ENCODE data around the gene ACSL5.
"Not testable (repeated sequence)": the region's sequence is repeated elsewhere in the genome, so short reads cannot be mapped to it uniquely, and the experiment has no call there.

ACSL5 gene

DNA sequence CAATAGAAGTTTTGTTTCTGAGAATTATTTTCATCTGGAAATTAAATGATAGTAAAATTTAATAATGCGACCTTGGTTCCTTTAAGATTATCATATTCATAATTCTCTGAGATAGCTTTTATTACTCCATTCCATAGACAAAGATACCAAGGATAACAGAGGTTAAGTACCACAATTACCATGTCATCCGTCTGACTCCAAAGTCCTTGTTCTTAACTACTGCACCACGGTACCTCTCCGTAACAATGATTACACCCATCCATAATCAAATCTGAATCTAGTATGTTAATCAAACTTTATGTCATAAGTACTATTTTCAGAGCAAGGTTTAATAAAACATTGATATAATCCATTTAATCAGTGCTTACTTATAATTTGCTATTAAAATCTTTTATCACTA is 64.4 kb downstream of the ACSL5 start:
- H3K9me3 Mint-ChIP-seq, result no peaks in the 10 kb centered on the region
- H3K36me3 Mint-ChIP-seq (ENCODE audit: low read depth), result peaks cover 42% of the 10 kb centered on the region
- H3K4me3 Mint-ChIP-seq, result no peak overlapping the region

GRCh38 chr10:112441520-112441919 is 67.6 kb downstream of the ACSL5 start:
- no peaks in the 10 kb centered on the region for H3K9me3 Mint-ChIP-seq
- H3K27me3 Mint-ChIP-seq (ENCODE audit: low read depth), result no peaks in the 10 kb centered on the region
- peaks cover 39% of the 10 kb centered on the region for H3K36me3 Mint-ChIP-seq (ENCODE audit: low read depth)
- H3K27ac Mint-ChIP-seq, result peak overlapping the region; percentile 72
- peaks cover 24% of the 10 kb centered on the region for H3K4me1 Mint-ChIP-seq (ENCODE audit: low read depth)
- H3K4me3 Mint-ChIP-seq, result no peak overlapping the region

More for the DNA sequence above, 64.4 kb downstream of the ACSL5 start:
- Mint-ChIP-seq H3K27ac (no peak overlapping the region), H3K4me1 (ENCODE audit: low read depth) (peaks cover 9% of the 10 kb centered on the region), H3K27me3 (ENCODE audit: low read depth) (no peaks in the 10 kb centered on the region)

DNA sequence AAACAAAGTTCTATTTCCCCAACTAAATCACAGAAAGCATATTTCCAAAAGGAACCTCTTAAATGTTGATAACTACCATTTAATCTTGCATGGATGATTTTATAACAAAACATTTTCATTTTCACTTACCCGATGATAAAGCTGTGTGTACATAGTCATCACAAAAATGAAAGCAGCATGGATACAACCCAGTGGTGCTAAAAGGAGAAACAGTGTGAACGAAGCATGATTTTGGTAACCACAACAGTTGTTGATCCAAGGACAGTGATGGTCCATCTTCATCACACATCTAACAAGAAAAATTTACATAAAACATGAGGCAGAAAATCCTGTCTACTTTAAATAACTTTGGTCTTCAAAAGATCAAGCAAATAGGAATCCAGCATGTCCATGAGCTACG is 68.1 kb downstream of the ACSL5 start:
- H3K27me3 Mint-ChIP-seq (ENCODE audit: low read depth), result no peaks in the 10 kb centered on the region
- H3K27ac Mint-ChIP-seq, result peak overlapping the region; percentile 72
- H3K9me3 Mint-ChIP-seq, result no peaks in the 10 kb centered on the region
- peak overlapping the region; percentile 10 for H3K4me3 Mint-ChIP-seq
- H3K36me3 Mint-ChIP-seq (ENCODE audit: low read depth), result peaks cover 39% of the 10 kb centered on the region
- H3K4me1 Mint-ChIP-seq (ENCODE audit: low read depth), result peaks cover 24% of the 10 kb centered on the region

- H3K27ac Mint-ChIP-seq, result peak overlapping the region; percentile 91
- H3K27me3 Mint-ChIP-seq (ENCODE audit: low read depth), result no peaks in the 10 kb centered on the region
- peak overlapping the region; percentile 96 for H3K4me3 Mint-ChIP-seq
- peaks cover 29% of the 10 kb centered on the region for H3K36me3 Mint-ChIP-seq (ENCODE audit: low read depth)
- no peaks in the 10 kb centered on the region for H3K9me3 Mint-ChIP-seq
- H3K4me1 Mint-ChIP-seq (ENCODE audit: low read depth), result peaks cover 38% of the 10 kb centered on the region
These were observed 72.3 kb downstream of the ACSL5 start for GRCh38 chr10:112446055-112446854.

DNA sequence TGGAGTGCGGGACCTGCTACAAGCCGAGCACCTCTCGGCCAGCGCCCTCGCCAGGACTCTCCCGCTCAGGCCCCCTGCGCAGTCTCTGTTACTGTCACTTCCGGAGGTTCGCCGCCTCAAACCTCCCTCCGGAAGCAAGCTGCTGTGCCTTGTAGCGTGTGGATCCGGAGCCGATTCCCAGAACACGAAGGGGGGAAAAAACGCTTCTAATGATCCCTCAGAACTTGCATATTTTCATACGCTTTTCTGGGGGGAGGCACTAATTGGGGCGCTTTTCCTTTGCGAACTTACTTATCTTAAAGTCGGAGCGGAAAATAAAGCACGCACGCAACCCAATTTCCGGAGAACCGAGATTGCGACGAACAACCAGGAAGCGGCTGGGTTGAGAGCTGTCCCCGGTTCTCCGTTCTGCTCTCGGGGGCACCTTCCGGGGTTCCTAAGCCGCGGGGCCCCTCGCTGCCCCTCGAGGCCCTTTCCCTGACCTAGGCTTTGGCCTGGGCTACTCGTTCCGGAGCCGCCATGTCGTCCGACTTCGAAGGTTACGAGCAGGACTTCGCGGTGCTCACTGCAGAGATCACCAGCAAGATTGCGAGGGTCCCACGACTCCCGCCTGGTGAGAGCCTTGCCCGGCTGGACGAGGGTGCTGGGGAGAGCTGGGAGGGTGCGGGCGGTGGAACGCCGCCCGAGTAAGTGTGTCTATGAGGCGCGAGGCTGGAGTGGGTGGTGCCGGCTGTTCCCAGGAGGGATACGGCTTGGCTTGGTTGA is 73.1 kb downstream of the ACSL5 start, which contains the start of the genes VTI1A and ZDHHC6:
TSS of gene VTI1A (plus strand) at position 361 of the 765 bp plus-strand sequence. CDS start at position 520, 159 bp downstream.
TSS of gene ZDHHC6 (minus strand) at position 60 of the 765 bp plus-strand sequence. CDS start 1,478 bp downstream, outside the sequence.
- Mint-ChIP-seq H3K4me3 (peak within 1 kb of the TSS; percentile 96), H3K36me3 (ENCODE audit: low read depth) (peaks cover 24% of the 10 kb centered on the region), H3K4me1 (ENCODE audit: low read depth) (peaks cover 36% of the 10 kb centered on the region), H3K9me3 (no peaks in the 10 kb centered on the region), H3K27ac (peak within 1 kb of the TSS; percentile 91), H3K27me3 (ENCODE audit: low read depth) (no peaks in the 10 kb centered on the region)

DNA sequence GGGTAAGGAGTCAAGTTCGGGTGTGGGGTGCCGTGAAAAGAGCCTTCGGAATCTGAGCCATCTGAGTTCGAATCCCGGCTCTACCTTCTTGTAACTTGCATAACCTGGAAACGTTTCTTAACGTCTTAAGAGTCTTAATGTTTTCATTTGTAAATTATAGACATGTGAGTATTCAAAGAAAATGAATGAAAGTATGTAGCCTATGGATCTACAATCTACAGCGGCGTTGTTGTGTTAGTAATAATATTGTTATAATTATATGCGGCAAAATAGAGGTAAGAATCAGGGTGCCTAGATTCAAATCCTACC is 73.7 kb downstream of the ACSL5 start:
- peaks cover 33% of the 10 kb centered on the region for H3K4me1 Mint-ChIP-seq (ENCODE audit: low read depth)
- H3K9me3 Mint-ChIP-seq, result no peaks in the 10 kb centered on the region
- peak overlapping the region; percentile 91 for H3K27ac Mint-ChIP-seq
- peak overlapping the region; percentile 96 for H3K4me3 Mint-ChIP-seq
- peaks cover 20% of the 10 kb centered on the region for H3K36me3 Mint-ChIP-seq (ENCODE audit: low read depth)
- H3K27me3 Mint-ChIP-seq (ENCODE audit: low read depth), result no peaks in the 10 kb centered on the region

DNA sequence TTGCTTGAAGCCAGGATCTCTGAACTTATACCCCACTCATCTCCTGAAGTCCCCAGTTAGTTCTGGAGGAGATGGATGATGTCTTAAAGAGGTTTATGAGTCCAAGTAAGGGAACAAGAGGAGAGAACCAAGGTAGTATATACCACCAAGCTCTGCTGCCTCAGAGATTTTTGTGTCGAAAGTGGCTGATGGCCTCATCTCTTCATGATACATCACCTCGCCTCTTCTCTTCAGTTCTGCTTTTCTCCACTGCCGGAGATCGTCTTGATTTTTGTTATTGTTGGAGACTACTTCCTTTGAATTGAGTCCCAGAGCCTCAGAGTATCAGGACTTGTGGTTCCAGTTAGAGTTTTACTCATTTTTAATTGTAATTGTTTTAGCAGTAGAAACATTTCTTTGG is 75.0 kb downstream of the ACSL5 start:
- H3K4me3 Mint-ChIP-seq, result peak overlapping the region; percentile 48
- H3K27ac Mint-ChIP-seq, result no peak overlapping the region
- H3K9me3 Mint-ChIP-seq, result no peaks in the 10 kb centered on the region
- H3K36me3 Mint-ChIP-seq (ENCODE audit: low read depth), result peaks cover 18% of the 10 kb centered on the region
- H3K4me1 Mint-ChIP-seq (ENCODE audit: low read depth), result peaks cover 30% of the 10 kb centered on the region
- no peaks in the 10 kb centered on the region for H3K27me3 Mint-ChIP-seq (ENCODE audit: low read depth)

GRCh38 chr10:112454910-112455779 is 81.2 kb downstream of the ACSL5 start:
- Mint-ChIP-seq H3K27ac (no peak overlapping the region), H3K4me3 (no peak overlapping the region), H3K4me1 (ENCODE audit: low read depth) (peaks cover 12% of the 10 kb centered on the region), H3K9me3 (no peaks in the 10 kb centered on the region), H3K27me3 (ENCODE audit: low read depth) (no peaks in the 10 kb centered on the region), H3K36me3 (ENCODE audit: low read depth) (peaks cover 4% of the 10 kb centered on the region)

- Mint-ChIP-seq H3K27ac (no peak overlapping the region), H3K9me3 (no peaks in the 10 kb centered on the region), H3K36me3 (ENCODE audit: low read depth) (peaks cover 3% of the 10 kb centered on the region), H3K4me3 (no peak overlapping the region), H3K27me3 (ENCODE audit: low read depth) (no peaks in the 10 kb centered on the region), H3K4me1 (ENCODE audit: low read depth) (peaks cover 8% of the 10 kb centered on the region)
These were observed 82.6 kb downstream of the ACSL5 start for GRCh38 chr10:112456533-112456932.

GRCh38 chr10:112460366-112460765 is 86.5 kb downstream of the ACSL5 start:
- Mint-ChIP-seq H3K4me3 (no peak overlapping the region), H3K36me3 (ENCODE audit: low read depth) (peaks cover 16% of the 10 kb centered on the region), H3K9me3 (no peaks in the 10 kb centered on the region), H3K27ac (no peak overlapping the region), H3K4me1 (ENCODE audit: low read depth) (peaks cover 4% of the 10 kb centered on the region), H3K27me3 (ENCODE audit: low read depth) (no peaks in the 10 kb centered on the region)

GRCh38 chr10:112461029-112461887 is 87.3 kb downstream of the ACSL5 start:
- H3K36me3 Mint-ChIP-seq (ENCODE audit: low read depth), result peaks cover 18% of the 10 kb centered on the region

GRCh38 chr10:112464074-112464473 is 90.2 kb downstream of the ACSL5 start:
- not testable (repeated sequence) for H3K4me1 Mint-ChIP-seq (ENCODE audit: low read depth); H3K27ac Mint-ChIP-seq
- peaks cover 23% of the 10 kb centered on the region for H3K36me3 Mint-ChIP-seq (ENCODE audit: low read depth)

More at GRCh38 chr10:112461029-112461887, 87.3 kb downstream of the ACSL5 start:
- peak overlapping the region; percentile 16 for H3K27ac Mint-ChIP-seq
- H3K9me3 Mint-ChIP-seq, result no peaks in the 10 kb centered on the region
- H3K4me1 Mint-ChIP-seq (ENCODE audit: low read depth), result peaks cover 1% of the 10 kb centered on the region
- no peaks in the 10 kb centered on the region for H3K27me3 Mint-ChIP-seq (ENCODE audit: low read depth)
- no peak overlapping the region for H3K4me3 Mint-ChIP-seq

GRCh38 chr10:112465299-112465883 is 91.5 kb downstream of the ACSL5 start:
- H3K4me1 Mint-ChIP-seq (ENCODE audit: low read depth), result peaks cover 1% of the 10 kb centered on the region
- H3K27me3 Mint-ChIP-seq (ENCODE audit: low read depth), result no peaks in the 10 kb centered on the region
- H3K36me3 Mint-ChIP-seq (ENCODE audit: low read depth), result peaks cover 22% of the 10 kb centered on the region
- no peaks in the 10 kb centered on the region for H3K9me3 Mint-ChIP-seq
- H3K27ac Mint-ChIP-seq, result no peak overlapping the region
- H3K4me3 Mint-ChIP-seq, result no peak overlapping the region

More at GRCh38 chr10:112464074-112464473, 90.2 kb downstream of the ACSL5 start:
- H3K4me3 Mint-ChIP-seq; H3K9me3 Mint-ChIP-seq; H3K27me3 Mint-ChIP-seq (ENCODE audit: low read depth): not testable (repeated sequence)
